ENCODE data around the gene PRRX2. TPM values are rescaled to one million over a fixed set of nuclear protein-coding genes. Genes with fewer than 3 reads are reported as not detected.

The PRRX2 gene
- total and polyA plus RNA-seq, 2 experiments from 2014 or later, result 5.8 to 8.3 TPM

GRCh38 chr9:129669946-129670345 is 4.5 kb downstream of the PRRX2 start:
- Mint-ChIP-seq H3K36me3 (ENCODE audit: low read depth) (no peaks in the 10 kb centered on the region), H3K27ac (no peak overlapping the region), H3K9me3 (no peaks in the 10 kb centered on the region), H3K4me1 (peaks cover 14% of the 10 kb centered on the region), H3K27me3 (ENCODE audit: insufficient read depth, low read depth, poor library complexity) (peaks cover 32% of the 10 kb centered on the region), H3K4me3 (no peak overlapping the region; the same call in 2 of the 3 replicates)
- no peaks in the 10 kb centered on the region for H3K79me2 ChIP-seq (replicated peaks; ENCODE audit: insufficient read depth)
- H3K27me3 ChIP-seq (ENCODE audit: insufficient read depth), result peaks cover 7% of the 10 kb centered on the region
- no peak overlapping the region for H3K27ac ChIP-seq (ENCODE audit: low read depth)
- H3K4me3 ChIP-seq, result no peak overlapping the region
- H3K36me3 ChIP-seq (ENCODE audit: insufficient read depth), result no peaks in the 10 kb centered on the region
- no peaks in the 10 kb centered on the region for H3K9me2 ChIP-seq (ENCODE audit: insufficient read depth)
- TF ChIP-seq ZNF331 (CRISPR knock-in tag; IDR thresholded peaks at IDR 0.05; ENCODE audit: low read depth) (no peak), REST (IDR thresholded peaks at IDR 0.05; ENCODE audit: unreplicated experiment) (no peak)
- peaks cover 9% of the 10 kb centered on the region; the same call in 1 of the 2 replicates for H3K4me1 ChIP-seq (ENCODE audit: insufficient read depth)
- no peaks in the 10 kb centered on the region for H4K20me1 ChIP-seq (replicated peaks; ENCODE audit: insufficient read depth)
- no peak overlapping the region for H2AFZ ChIP-seq
- no peak overlapping the region; the same call in 1 of the 2 replicates for H3K4me2 ChIP-seq
- DNase-seq (ENCODE audit: low spot score) (no peak), ATAC-seq (no peak)
- H3F3A ChIP-seq (replicated peaks; ENCODE audit: low read depth), result no peaks in the 10 kb centered on the region

GRCh38 chr9:129671065-129671464 is 5.6 kb downstream of the PRRX2 start:
- peaks cover 14% of the 10 kb centered on the region for H3K4me1 Mint-ChIP-seq
- H3K27ac Mint-ChIP-seq, result peak overlapping the region; percentile 81; the same call in 1 of the 2 replicates
- H3K4me2 ChIP-seq, result no peak overlapping the region
- H3K9me2 ChIP-seq (ENCODE audit: insufficient read depth), result no peaks in the 10 kb centered on the region
- H3K4me3 Mint-ChIP-seq, result no peak overlapping the region
- no peak for DNase-seq (ENCODE audit: low spot score)
- no peaks in the 10 kb centered on the region for H3K27me3 ChIP-seq (ENCODE audit: insufficient read depth)
- no peak overlapping the region for H3K27ac ChIP-seq (ENCODE audit: low read depth)
- no peak overlapping the region for H3K4me3 ChIP-seq
- H3K9me3 Mint-ChIP-seq, result no peaks in the 10 kb centered on the region
- no peaks in the 10 kb centered on the region for H4K20me1 ChIP-seq (replicated peaks; ENCODE audit: insufficient read depth)
- no peaks in the 10 kb centered on the region for H3K36me3 Mint-ChIP-seq (ENCODE audit: low read depth)
- TF ChIP-seq ZNF331 (CRISPR knock-in tag; IDR thresholded peaks at IDR 0.05; ENCODE audit: low read depth) (no peak), ETS1 (IDR thresholded peaks at IDR 0.05) (no peak), ZNF114 (CRISPR knock-in tag; IDR thresholded peaks at IDR 0.05) (no peak), REST (IDR thresholded peaks at IDR 0.05; ENCODE audit: unreplicated experiment) (no peak), EZH2phosphoT487 (IDR thresholded peaks at IDR 0.05; ENCODE audit: unreplicated experiment) (no peak), CREB1 (CRISPR knock-in tag; IDR thresholded peaks at IDR 0.05; ENCODE audit: low read depth) (no peak), STAT1 (IDR thresholded peaks at IDR 0.05; ENCODE audit: unreplicated experiment) (no peak)
- H3F3A ChIP-seq (replicated peaks; ENCODE audit: low read depth), result no peaks in the 10 kb centered on the region
- no peaks in the 10 kb centered on the region for H3K79me2 ChIP-seq (replicated peaks; ENCODE audit: insufficient read depth)
- peaks cover 9% of the 10 kb centered on the region; the same call in 1 of the 2 replicates for H3K4me1 ChIP-seq (ENCODE audit: insufficient read depth)
- H3K36me3 ChIP-seq (ENCODE audit: insufficient read depth), result no peaks in the 10 kb centered on the region
- H2AFZ ChIP-seq, result no peak overlapping the region
- H3K27me3 Mint-ChIP-seq (ENCODE audit: insufficient read depth, low read depth, poor library complexity), result peaks cover 26% of the 10 kb centered on the region
- no peak for ATAC-seq

Measured in GM23338 (cell line).